ENCODE data around the gene WIPF3. TPM values are rescaled to one million over a fixed set of nuclear protein-coding genes. Genes with fewer than 3 reads are reported as not detected.

Gene WIPF3
- total and polyA plus RNA-seq, 10 donors: 0.17 to 1.5 (median 0.65) TPM

DNA sequence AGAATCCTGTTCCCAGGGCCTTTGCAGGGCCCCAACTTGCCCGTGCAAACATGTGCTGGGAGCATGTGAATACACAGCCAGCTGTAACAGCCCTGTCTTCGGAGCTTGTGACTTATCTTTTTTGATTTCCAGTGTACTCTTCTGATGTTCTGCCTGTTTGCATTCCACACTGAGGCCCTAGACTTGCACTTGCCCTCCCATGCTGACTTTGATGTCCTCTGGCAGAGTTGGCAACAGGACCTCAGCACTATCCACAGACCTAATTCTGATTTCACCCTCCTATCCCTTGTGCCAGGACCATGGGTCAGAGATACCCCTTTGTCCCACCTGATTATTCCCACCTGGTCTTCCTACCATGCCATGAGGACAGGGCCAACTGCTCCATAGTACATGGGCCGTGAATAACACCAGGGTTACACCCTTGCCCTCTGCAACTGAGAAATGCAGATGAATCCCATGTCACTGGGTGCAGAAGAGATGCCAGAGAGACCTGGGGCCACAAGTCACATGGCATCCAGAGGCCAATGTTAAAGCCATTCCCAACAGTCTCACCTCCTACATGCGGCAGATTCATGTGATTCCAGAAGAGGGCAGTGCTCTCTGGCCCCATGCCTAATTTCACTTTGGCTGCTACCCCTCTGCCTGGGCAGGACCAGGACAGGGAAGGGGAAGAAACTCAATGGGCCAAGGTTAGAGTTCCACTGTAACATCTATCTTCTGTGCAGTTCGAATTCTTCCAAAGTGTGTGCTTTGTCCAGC lies 140.3 kb downstream of the WIPF3 start:
- intact Hi-C loops (cut with DNase I; ENCODE audit: low total_unique reads): loop anchor here (10.0 kb wide), 1 partner anchor 118 kb away; no protein-coding TSS in a partner anchor
- 77 to 91% (median 84%) methylated on average over 5 of the region's 5 CpGs for WGBS, 5 donors
- no peaks in the 10 kb centered on the region for H3K4me1 ChIP-seq
- H3K27me3 ChIP-seq (replicated peaks in 1 of 7): peaks cover 0 to 4% (median 0%) of the 10 kb centered on the region in 7 donors
- peaks cover 0 to 9% (median 0%) of the 10 kb centered on the region in 8 donors for H3K9me3 ChIP-seq
- H3K36me3 ChIP-seq: peaks cover 0 to 67% (median 10%) of the 10 kb centered on the region in 6 donors
- DNase-seq: no peak
- TF ChIP-seq CTCF (IDR thresholded peaks at IDR 0.05 in 8 of 11, conservative IDR thresholded peaks at IDR 0.05 in 3 of 11): peak in 7 of 11 experiments; percentile 8 to 43 (median 25)
- no peak for TF ChIP-seq POLR2A (IDR thresholded peaks at IDR 0.05)
- TF ChIP-seq POLR2AphosphoS5 (IDR thresholded peaks at IDR 0.05): peak in 1 of 3 donors; percentile 35
- H3K4me3 ChIP-seq: no peak overlapping the region
- H3K27ac ChIP-seq: no peak overlapping the region

- peaks cover 0 to 9% (median 0%) of the 10 kb centered on the region in 8 donors for H3K9me3 ChIP-seq
- H3K4me3 ChIP-seq: no peak overlapping the region
- no peak for DNase-seq
- WGBS, 5 donors: 79 to 93% (median 88%) methylated on average over 2 of the region's 2 CpGs
- H3K36me3 ChIP-seq: peaks cover 0 to 61% (median 11%) of the 10 kb centered on the region in 6 donors
- TF ChIP-seq POLR2AphosphoS5 (IDR thresholded peaks at IDR 0.05): no peak
- TF ChIP-seq CTCF (IDR thresholded peaks at IDR 0.05 in 8 of 11, conservative IDR thresholded peaks at IDR 0.05 in 3 of 11): no peak
- no peak for TF ChIP-seq POLR2A (IDR thresholded peaks at IDR 0.05)
- H3K27ac ChIP-seq: no peak overlapping the region
- H3K4me1 ChIP-seq: no peaks in the 10 kb centered on the region
- intact Hi-C loops (cut with DNase I; ENCODE audit: low total_unique reads): loop anchor here (10.0 kb wide), 1 partner anchor 116 kb away; no protein-coding TSS in a partner anchor
- H3K27me3 ChIP-seq (replicated peaks in 1 of 7): peaks cover 0 to 4% (median 0%) of the 10 kb centered on the region in 7 donors
Observed at GRCh38 chr7:29948587-29948986, 142.3 kb downstream of the WIPF3 start.

DNA sequence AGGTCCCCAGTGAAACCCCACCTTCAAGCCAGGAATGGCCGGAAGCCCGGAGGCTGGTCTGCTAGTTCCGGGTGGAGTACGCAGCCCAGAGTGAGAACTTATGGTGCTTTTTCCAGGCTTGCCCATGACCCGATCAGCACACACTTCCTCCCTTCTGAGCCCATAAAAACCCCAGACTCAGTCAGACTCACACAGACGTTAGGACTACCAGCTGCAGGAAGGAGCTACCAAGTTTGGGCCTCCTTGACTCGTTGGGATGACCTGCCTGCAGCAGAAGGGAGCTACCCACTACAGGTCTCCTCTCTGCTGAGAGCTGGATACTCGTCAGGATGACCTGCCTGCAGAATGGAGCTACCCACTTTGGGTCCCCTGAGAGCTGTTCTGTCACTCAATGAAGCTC lies 144.2 kb downstream of the WIPF3 start:
- Histone ChIP-seq H3K27ac (no peak overlapping the region), H3K27me3 (replicated peaks in 1 of 7) (peaks cover 0 to 4% (median 0%) of the 10 kb centered on the region in 7 donors), H3K4me3 (no peak overlapping the region), H3K4me1 (peaks cover 0 to 2% (median 0%) of the 10 kb centered on the region in 6 donors), H3K9me3 (peaks cover 0 to 9% (median 0%) of the 10 kb centered on the region in 8 donors), H3K36me3 (peaks cover 0 to 58% (median 11%) of the 10 kb centered on the region in 6 donors)
- intact Hi-C loops (cut with DNase I; ENCODE audit: low total_unique reads): no loop called here
- TF ChIP-seq POLR2A (IDR thresholded peaks at IDR 0.05): no peak
- no peak for TF ChIP-seq POLR2AphosphoS5 (IDR thresholded peaks at IDR 0.05)
- no peak for TF ChIP-seq CTCF (IDR thresholded peaks at IDR 0.05 in 8 of 11, conservative IDR thresholded peaks at IDR 0.05 in 3 of 11)
- DNase-seq: no peak
- WGBS, 5 donors: 86 to 95% (median 92%) methylated on average over 6 to 8 of the region's 8 CpGs

DNA sequence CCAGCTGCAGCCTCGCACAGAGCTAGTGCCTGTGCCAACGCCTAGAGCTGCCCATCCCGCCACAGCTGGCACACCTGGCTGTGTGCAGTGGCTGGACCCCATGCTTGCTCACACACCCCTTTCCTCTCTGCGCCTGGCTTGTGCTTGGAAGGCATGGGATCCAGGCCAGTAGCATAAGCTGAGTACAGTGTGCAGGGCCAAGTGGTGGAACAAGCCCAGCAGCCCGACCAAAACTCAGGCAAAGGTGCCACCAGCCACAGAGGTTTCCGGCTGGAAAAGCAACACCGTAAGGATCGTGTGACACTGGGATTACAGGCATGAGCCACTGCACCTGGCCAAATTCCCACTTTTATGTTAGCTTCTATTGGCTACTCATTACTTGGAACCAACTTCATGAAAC lies 144.9 kb downstream of the WIPF3 start:
- H3K27me3 ChIP-seq (replicated peaks in 1 of 7): peaks cover 0 to 4% (median 0%) of the 10 kb centered on the region in 7 donors
- intact Hi-C loops (cut with DNase I; ENCODE audit: low total_unique reads): no loop called here
- peaks cover 6 to 9% (median 6%) of the 10 kb centered on the region in 6 donors for H3K4me1 ChIP-seq
- no peak overlapping the region for H3K27ac ChIP-seq
- peaks cover 0 to 59% (median 9%) of the 10 kb centered on the region in 6 donors for H3K36me3 ChIP-seq
- WGBS, 5 donors: 93 to 100% (median 98%) methylated on average over 7 to 8 of the region's 8 CpGs
- TF ChIP-seq POLR2AphosphoS5 (IDR thresholded peaks at IDR 0.05) (no peak), POLR2A (IDR thresholded peaks at IDR 0.05) (no peak), CTCF (IDR thresholded peaks at IDR 0.05 in 8 of 11, conservative IDR thresholded peaks at IDR 0.05 in 3 of 11) (no peak)
- no peak for DNase-seq
- H3K4me3 ChIP-seq: no peak overlapping the region
- H3K9me3 ChIP-seq: peaks cover 0 to 9% (median 0%) of the 10 kb centered on the region in 8 donors

Data from spleen (tissue), 11 donors.